Measurements from ENCODE around the gene MAJIN.

The MAJIN gene

DNA sequence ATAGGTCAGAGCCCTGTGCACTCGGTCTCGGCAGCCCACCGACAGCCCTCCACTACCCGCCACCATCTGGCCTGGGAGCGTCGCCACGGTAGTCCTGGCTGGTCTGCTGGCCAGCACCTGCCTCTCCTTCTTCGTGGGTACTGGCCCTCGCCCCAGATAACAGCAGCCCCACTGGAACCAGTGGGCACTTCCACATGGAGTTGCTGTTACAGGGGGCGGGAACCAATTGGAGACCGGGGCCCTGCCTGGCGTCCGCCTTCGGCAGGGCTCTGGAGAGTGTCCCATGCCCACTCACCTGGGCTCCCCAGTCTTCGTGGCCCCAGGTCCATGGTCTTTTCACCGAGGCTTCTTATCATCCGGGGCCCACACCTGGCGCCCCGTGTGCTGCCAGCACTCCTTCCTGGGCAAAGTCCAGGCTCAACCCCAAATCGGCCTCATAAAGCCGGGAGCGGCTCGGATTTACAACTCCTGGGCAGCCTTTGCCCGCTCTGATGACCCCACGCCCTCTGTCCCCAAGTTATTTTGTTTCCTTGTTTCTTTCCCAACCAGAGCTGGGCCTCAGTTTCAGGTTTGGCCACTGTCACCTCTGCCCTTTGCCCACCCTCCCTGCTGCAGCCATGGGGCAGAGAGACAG lies 80.6 kb downstream of the MAJIN start:
- no peak for DNase-seq

DNA sequence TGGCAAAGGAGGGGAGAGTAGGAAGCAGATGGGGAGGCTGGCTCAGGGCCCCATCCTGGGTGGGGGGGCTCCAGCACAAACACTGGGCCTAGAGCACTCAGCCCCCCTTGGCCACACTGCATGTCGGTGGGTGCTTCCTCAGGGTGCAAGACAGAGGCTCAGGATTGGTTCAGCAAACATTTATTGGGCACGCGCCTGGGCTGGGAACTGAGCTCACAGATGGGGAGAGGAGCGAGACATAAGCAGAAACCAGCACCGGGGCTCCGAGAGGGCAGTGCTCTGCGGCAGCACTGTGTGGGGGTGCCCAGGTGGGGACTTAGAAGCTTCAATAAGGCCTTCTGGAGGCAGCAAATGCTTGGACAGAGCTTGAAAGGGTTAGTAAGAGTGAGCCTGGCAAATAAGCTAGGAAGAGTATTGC lies 81.4 kb downstream of the MAJIN start:
- no peak for DNase-seq

- no peak for DNase-seq
Measured at GRCh38 chr11:64888729-64889511, 83.0 kb downstream of the MAJIN start.

DNA sequence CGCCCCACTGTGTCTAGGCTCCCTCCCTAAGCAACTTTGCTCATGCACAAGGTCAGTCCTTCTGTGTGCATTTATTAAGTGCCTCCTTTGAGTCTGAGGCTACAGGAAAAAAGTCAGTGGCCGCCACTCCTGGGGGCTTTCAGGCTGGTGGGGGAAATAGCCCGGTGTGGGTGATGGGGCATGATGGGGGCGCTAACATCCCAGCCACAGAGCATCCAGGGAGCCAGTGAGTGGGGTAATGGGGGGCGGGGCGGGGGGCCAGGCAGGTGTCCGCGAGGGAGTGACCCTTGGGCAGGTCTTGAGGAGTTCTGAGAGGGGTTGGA lies 83.5 kb downstream of the MAJIN start:
- no peak for DNase-seq

Data from CD4-positive, alpha-beta T cell treated with Interferon alpha-2 for 1 hour (primary cell).